WTC11 (cell line): ENCODE results near the gene ATP13A2. TPM values are rescaled to one million over a fixed set of nuclear protein-coding genes. Genes with fewer than 3 reads are reported as not detected.
A peak's percentile ranks its signal among the peaks of the same experiment; 100 is the strongest.
"Not testable (repeated sequence)": the region's sequence is repeated elsewhere in the genome, so short reads cannot be mapped to it uniquely, and the experiment has no call there.

Source experiments
- ATAC-seq: fragments of 200-7000 bp; cut with Tn5 transposase; 2 replicates; pipeline ENCODE4 v1.10.0; 2021; ENCODE audit warnings: mild to moderate bottlenecking, moderate library complexity
- CTCF ChIA-PET: fragments of 300-600 bp; sonication (Branson Sonifier 250); formaldehyde crosslinking; loops from one replicate; lab custom pipeline; 2021; ENCODE audit warnings: antibody characterized with exemption; lab: Charles Lee
- POLR2A ChIA-PET: fragments of 350-600 bp; sonication (Branson Sonifier 250); formaldehyde crosslinking; loops from one replicate; lab custom pipeline; 2021; ENCODE audit warnings: antibody characterized with exemption; lab: Charles Lee
- DNase-seq: peaks from one replicate; pipeline ENCODE4 v3.0.0; 2021; ENCODE audit warnings: low spot score
- H3K27ac Mint-ChIP-seq: 2 replicates; pipeline ENCODE4 v1.8.0; 2021; ENCODE audit warnings: mixed read lengths
- H3K27me3 Mint-ChIP-seq: 2 replicates; pipeline ENCODE4 v1.8.0; 2021; ENCODE audit warnings: low read depth, mild to moderate bottlenecking, moderate library complexity, mixed read lengths
- H3K36me3 Mint-ChIP-seq: 2 replicates; pipeline ENCODE4 v1.8.0; 2021; ENCODE audit warnings: mixed read lengths
- H3K4me1 Mint-ChIP-seq: 2 replicates; pipeline ENCODE4 v1.8.0; 2022; ENCODE audit warnings: mixed read lengths
- H3K4me3 Mint-ChIP-seq: 2 replicates; pipeline ENCODE4 v1.8.0; 2021; ENCODE audit warnings: mild to moderate bottlenecking, moderate library complexity, mixed read lengths
- H3K9me3 Mint-ChIP-seq: 2 replicates; pipeline ENCODE4 v1.8.0; 2021; ENCODE audit warnings: mixed read lengths
- AFF4 ChIP-seq: sonication (generic); formaldehyde crosslinking; IDR thresholded peaks from 2 replicates; pipeline ENCODE4 v1.8.1; 2023; ENCODE audit warnings: mild to moderate bottlenecking, missing genetic modification reagents, borderline replicate concordance
- EMX1 ChIP-seq: fragments of 250-450 bp; sonication (Bioruptor Pico); IDR thresholded peaks from 2 replicates; pipeline ENCODE4 v1.8.0; 2021; ENCODE audit warnings: mild to moderate bottlenecking
- ETV6 ChIP-seq: sonication (generic); formaldehyde crosslinking; IDR thresholded peaks from 2 replicates; pipeline ENCODE4 v1.8.1; 2022; ENCODE audit warnings: mild to moderate bottlenecking, missing genetic modification reagents
- FOXK1 ChIP-seq: sonication (generic); formaldehyde crosslinking; IDR thresholded peaks from 2 replicates; pipeline ENCODE4 v1.8.0; 2022; ENCODE audit warnings: mild to moderate bottlenecking, moderate library complexity, missing genetic modification reagents
- JUN ChIP-seq: sonication (generic); formaldehyde crosslinking; IDR thresholded peaks from 2 replicates; pipeline ENCODE4 v1.8.0; 2023; ENCODE audit warnings: mild to moderate bottlenecking, missing genetic modification reagents
- OVOL2 ChIP-seq: fragments of 250-450 bp; sonication (Bioruptor Pico); IDR thresholded peaks from 2 replicates; pipeline ENCODE4 v1.9.0; 2021; ENCODE audit warnings: mild to moderate bottlenecking, borderline replicate concordance
- RELA ChIP-seq: sonication (generic); formaldehyde crosslinking; IDR thresholded peaks from 2 replicates; pipeline ENCODE4 v1.8.1; 2022; ENCODE audit warnings: missing genetic modification reagents, mild to moderate bottlenecking, borderline replicate concordance
- TEAD1 ChIP-seq: sonication (generic); formaldehyde crosslinking; IDR thresholded peaks from 2 replicates; pipeline ENCODE4 v1.8.0; 2022; ENCODE audit warnings: mild to moderate bottlenecking, missing genetic modification reagents
- TEAD4 ChIP-seq: sonication (generic); formaldehyde crosslinking; IDR thresholded peaks from 2 replicates; pipeline ENCODE4 v1.8.0; 2022; ENCODE audit warnings: mild to moderate bottlenecking, missing genetic modification reagents
- USF1 ChIP-seq: sonication (generic); formaldehyde crosslinking; IDR thresholded peaks from 2 replicates; pipeline ENCODE4 v1.8.0; 2022; ENCODE audit warnings: mild to moderate bottlenecking, missing genetic modification reagents
- USF2 ChIP-seq: sonication (generic); formaldehyde crosslinking; IDR thresholded peaks from 2 replicates; pipeline ENCODE4 v1.8.1; 2023; ENCODE audit warnings: mild to moderate bottlenecking, missing genetic modification reagents, moderate library complexity
- ZBTB21 ChIP-seq: sonication (generic); formaldehyde crosslinking; IDR thresholded peaks from 2 replicates; pipeline ENCODE4 v1.8.1; 2023; ENCODE audit warnings: mild to moderate bottlenecking, missing genetic modification reagents, borderline replicate concordance
- ZNF121 ChIP-seq: sonication (generic); formaldehyde crosslinking; IDR thresholded peaks from 2 replicates; pipeline ENCODE4 v1.8.0; 2023; ENCODE audit warnings: missing genetic modification reagents
- ZNF138 ChIP-seq: sonication (generic); formaldehyde crosslinking; conservative IDR thresholded peaks from 2 replicates; pipeline ENCODE4 v1.8.1; 2022; ENCODE audit warnings: mild to moderate bottlenecking, moderate library complexity, missing genetic modification reagents
- total RNA-seq: library from RNA; stranded (reverse); gene quantifications from 3 replicates; pipeline ENCODE4 v1.2.3, GENCODE V29; 2021
- TF ChIP-seq, protein P1 (sequence below): fragments of 250-450 bp; sonication (Bioruptor Pico); IDR thresholded peaks from 2 replicates; pipeline ENCODE4 v1.9.0; 2021; ENCODE audit warnings: mild to moderate bottlenecking
- TF ChIP-seq, protein P2 (sequence below): fragments of 250-450 bp; sonication (Bioruptor Pico); IDR thresholded peaks from 2 replicates; pipeline ENCODE4 v1.9.0; 2021; ENCODE audit warnings: mild to moderate bottlenecking

Gene ATP13A2
- total RNA-seq, 1 experiment from 2014 or later = 95.9 TPM

- ATAC-seq (no peak), DNase-seq (no peak)
- ChIA-PET CTCF (interaction anchor here (1.6 to 2.5 kb wide), 2 partner anchors 21 to 34 kb away, joined by 5 to 14 read pairs; no protein-coding TSS in a partner anchor), POLR2A (no interaction called here)
- Mint-ChIP-seq H3K36me3 (peaks cover 22% of the 10 kb centered on the region), H3K4me1 (peaks cover under 1% of the 10 kb centered on the region), H3K27ac (no peak overlapping the region), H3K4me3 (no peak overlapping the region), H3K27me3 (no peaks in the 10 kb centered on the region), H3K9me3 (no peaks in the 10 kb centered on the region)
- TF ChIP-seq EMX1 (CRISPR knock-in tag) (no peak), USF2 (CRISPR knock-in tag) (no peak), ZBTB21 (CRISPR knock-in tag) (no peak), TEAD1 (CRISPR knock-in tag) (no peak), JUN (no peak), ZNF121 (no peak), ETV6 (no peak)
- TF ChIP-seq, protein P1, sequence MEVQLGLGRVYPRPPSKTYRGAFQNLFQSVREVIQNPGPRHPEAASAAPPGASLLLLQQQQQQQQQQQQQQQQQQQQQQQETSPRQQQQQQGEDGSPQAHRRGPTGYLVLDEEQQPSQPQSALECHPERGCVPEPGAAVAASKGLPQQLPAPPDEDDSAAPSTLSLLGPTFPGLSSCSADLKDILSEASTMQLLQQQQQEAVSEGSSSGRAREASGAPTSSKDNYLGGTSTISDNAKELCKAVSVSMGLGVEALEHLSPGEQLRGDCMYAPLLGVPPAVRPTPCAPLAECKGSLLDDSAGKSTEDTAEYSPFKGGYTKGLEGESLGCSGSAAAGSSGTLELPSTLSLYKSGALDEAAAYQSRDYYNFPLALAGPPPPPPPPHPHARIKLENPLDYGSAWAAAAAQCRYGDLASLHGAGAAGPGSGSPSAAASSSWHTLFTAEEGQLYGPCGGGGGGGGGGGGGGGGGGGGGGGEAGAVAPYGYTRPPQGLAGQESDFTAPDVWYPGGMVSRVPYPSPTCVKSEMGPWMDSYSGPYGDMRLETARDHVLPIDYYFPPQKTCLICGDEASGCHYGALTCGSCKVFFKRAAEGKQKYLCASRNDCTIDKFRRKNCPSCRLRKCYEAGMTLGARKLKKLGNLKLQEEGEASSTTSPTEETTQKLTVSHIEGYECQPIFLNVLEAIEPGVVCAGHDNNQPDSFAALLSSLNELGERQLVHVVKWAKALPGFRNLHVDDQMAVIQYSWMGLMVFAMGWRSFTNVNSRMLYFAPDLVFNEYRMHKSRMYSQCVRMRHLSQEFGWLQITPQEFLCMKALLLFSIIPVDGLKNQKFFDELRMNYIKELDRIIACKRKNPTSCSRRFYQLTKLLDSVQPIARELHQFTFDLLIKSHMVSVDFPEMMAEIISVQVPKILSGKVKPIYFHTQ = no peak
These were observed 46.2 kb downstream of the ATP13A2 start for GRCh38 chr1:16965486-16966067.

DNA sequence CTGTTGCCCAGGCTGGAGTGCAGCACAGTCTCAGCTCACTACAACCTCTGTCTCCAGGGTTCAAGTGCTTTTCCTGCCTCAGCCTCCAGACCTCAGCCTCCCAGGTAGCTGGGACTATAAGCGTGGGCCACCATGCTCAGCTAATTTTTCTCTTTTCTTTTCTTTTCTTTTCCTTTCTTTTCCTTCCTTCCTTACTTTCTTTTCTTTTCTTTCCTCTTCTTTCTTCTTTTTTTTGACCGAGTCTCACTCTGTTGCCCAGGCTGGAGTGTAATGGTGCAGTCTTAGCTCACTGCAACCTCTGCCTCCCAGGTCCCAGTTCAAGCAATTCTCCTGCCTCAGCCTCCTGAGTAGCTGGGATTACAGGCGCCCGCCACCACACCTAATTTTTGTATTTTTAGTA lies 47.6 kb downstream of the ATP13A2 start:
- ATAC-seq, H3K27me3 Mint-ChIP-seq, H3K4me1 Mint-ChIP-seq, H3K4me3 Mint-ChIP-seq, H3K27ac Mint-ChIP-seq, POLR2A ChIA-PET, DNase-seq, H3K9me3 Mint-ChIP-seq: not testable (repeated sequence)
- peaks cover 24% of the 10 kb centered on the region for H3K36me3 Mint-ChIP-seq
- CTCF ChIA-PET = interaction anchor here (0.7 to 5.8 kb wide), 4 partner anchors 14 to 46 kb away, joined by 3 to 50 read pairs (median 3); no protein-coding TSS in a partner anchor

DNA sequence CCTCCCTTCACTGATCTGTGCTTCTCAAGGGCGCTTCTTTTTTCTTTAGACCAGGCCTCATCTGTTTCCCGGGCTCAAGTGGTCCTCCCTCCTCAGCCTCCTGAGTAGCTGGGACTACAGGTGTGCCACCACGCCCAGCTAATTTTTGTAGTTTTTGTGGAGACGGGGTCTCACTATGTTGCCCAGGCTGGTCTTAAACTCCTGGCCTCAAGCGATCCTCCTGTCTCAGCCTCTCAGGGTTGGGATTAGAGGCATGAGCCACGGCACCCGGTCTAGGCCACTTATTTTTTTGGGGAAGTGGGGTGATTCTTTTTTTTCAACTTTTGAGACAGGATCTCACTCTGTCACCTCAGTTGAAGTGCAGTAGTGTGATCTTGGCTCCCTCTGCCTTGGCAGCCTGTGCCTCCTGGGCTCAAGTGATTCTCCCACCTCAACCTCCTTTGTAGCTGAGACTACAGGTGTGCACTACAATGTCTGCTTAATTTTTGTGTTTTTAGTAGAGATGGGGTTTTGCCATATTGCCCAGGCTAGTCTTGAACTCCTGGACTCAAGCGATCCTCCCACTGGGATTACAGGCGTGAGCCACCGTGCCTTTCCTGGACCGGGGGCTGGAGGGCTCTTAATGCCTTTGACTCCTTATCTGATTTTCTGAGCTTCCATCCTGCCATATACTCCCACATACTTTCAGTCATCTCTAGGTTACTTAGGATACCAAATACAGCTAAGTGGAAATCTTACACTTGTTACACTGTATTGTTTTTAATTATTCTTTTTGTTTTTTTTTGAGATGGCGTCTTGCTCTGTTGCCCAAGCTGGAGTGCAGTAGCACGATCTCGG lies 50.2 kb downstream of the ATP13A2 start:
- no peak overlapping the region; the same call in 1 of the 2 replicates for H3K27ac Mint-ChIP-seq
- no peak for ATAC-seq

GRCh38 chr1:16960560-16961296 lies 51.0 kb downstream of the ATP13A2 start:
- Mint-ChIP-seq H3K27ac (peak overlapping the region; percentile 3; the same call in 1 of the 2 replicates), H3K4me3 (peak overlapping the region; percentile 55), H3K36me3 (peaks cover 26% of the 10 kb centered on the region), H3K27me3 (no peaks in the 10 kb centered on the region), H3K4me1 (peaks cover 4% of the 10 kb centered on the region), H3K9me3 (no peaks in the 10 kb centered on the region)
- ChIA-PET CTCF (interaction anchor here (0.6 to 5.8 kb wide), 36 partner anchors 9 to 859 kb away, joined by 3 to 50 read pairs (median 6); partner anchors contain the start of genes ATP13A2, CROCC, MFAP2 and NBPF1), POLR2A (interaction anchor here (1.0 to 1.3 kb wide), 3 partner anchors 13 to 39 kb away, joined by 3 to 4 read pairs (median 3); partner anchors contain the start of gene CROCC)
- peak; percentile 89 for ATAC-seq
- DNase-seq = peak; percentile 97
- TF ChIP-seq ZNF138 (CRISPR knock-in tag) (no peak), USF1 (no peak), JUN (no peak), ZBTB21 (CRISPR knock-in tag) (0 out of 2 replicates have a peak, but pooled peaks have one; percentile 49), FOXK1 (CRISPR knock-in tag) (no peak), RELA (CRISPR knock-in tag) (no peak), AFF4 (CRISPR knock-in tag) (no peak), TEAD4 (CRISPR knock-in tag) (no peak)

More for the DNA sequence above, 50.2 kb downstream of the ATP13A2 start:
- Mint-ChIP-seq H3K4me1 (peaks cover 4% of the 10 kb centered on the region), H3K36me3 (peaks cover 32% of the 10 kb centered on the region), H3K4me3 (peak overlapping the region; percentile 38), H3K27me3 (no peaks in the 10 kb centered on the region), H3K9me3 (no peaks in the 10 kb centered on the region)
- no peak for DNase-seq
- ChIA-PET POLR2A (interaction anchor here (0.6 to 1.3 kb wide), 4 partner anchors 14 to 1117 kb away, joined by 3 to 4 read pairs (median 3); partner anchors contain the start of gene CROCC), CTCF (interaction anchor here (0.6 to 5.8 kb wide), 33 partner anchors 10 to 859 kb away, joined by 3 to 50 read pairs (median 6); partner anchors contain the start of genes ATP13A2, CROCC, MFAP2 and NBPF1)
- TF ChIP-seq ZNF138 (CRISPR knock-in tag) (no peak), ZNF121 (peak; percentile 89), OVOL2 (CRISPR knock-in tag) (no peak)
- TF ChIP-seq, protein P2, sequence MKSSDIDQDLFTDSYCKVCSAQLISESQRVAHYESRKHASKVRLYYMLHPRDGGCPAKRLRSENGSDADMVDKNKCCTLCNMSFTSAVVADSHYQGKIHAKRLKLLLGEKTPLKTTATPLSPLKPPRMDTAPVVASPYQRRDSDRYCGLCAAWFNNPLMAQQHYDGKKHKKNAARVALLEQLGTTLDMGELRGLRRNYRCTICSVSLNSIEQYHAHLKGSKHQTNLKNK (CRISPR knock-in tag) = no peak
